GM12878 (cell line): ENCODE data around the gene C10orf67. TPM values are rescaled to one million over a fixed set of nuclear protein-coding genes. Genes with fewer than 3 reads are reported as not detected.

Source experiments
- ATAC-seq: fragments of 200-7000 bp; cut with Tn5 transposase; 3 replicates; pipeline ENCODE4 v1.9.1; 2020; ENCODE audit warnings: mild to moderate bottlenecking, moderate library complexity
- BruUV-seq: library from RNA; stranded (reverse); fragments of 400-500 nt; replicated peaks from 2 replicates; lab custom pipeline; 2021; lab: Mats Ljungman, UMichigan
- CTCF ChIA-PET: fragments of 300-600 bp; sonication (Branson Sonifier 250); formaldehyde crosslinking; extraction: SDS; loops from one replicate; lab custom pipeline; 2021; ENCODE audit warnings: inconsistent platforms; lab: Yijun Ruan, JAX
- POLR2A ChIA-PET: fragments of 350-600 bp; formaldehyde crosslinking; extraction: SDS; loops from one replicate; lab custom pipeline; 2021; ENCODE audit warnings: inconsistent platforms; lab: Charles Lee
- RAD21 ChIA-PET: fragments of 300-600 bp; sonication (Branson Sonifier 250); formaldehyde crosslinking; loops from one replicate; lab custom pipeline; 2023; ENCODE audit warnings: antibody characterized with exemption; ENCODE audit not compliant: unreplicated experiment; lab: Charles Lee
- SMC1A ChIA-PET: fragments of 300-600 bp; sonication (Branson Sonifier 250); formaldehyde crosslinking; loops from one replicate; lab custom pipeline; 2023; ENCODE audit not compliant: unreplicated experiment, uncharacterized antibody; lab: Charles Lee
- DNase-seq: peaks from one replicate; pipeline ENCODE4 v3.0.0-alpha.2; 2011; ENCODE audit warnings: low read depth, low spot score
- FAIRE-seq: peaks from 3 replicates; lab custom pipeline; 2011; peaks lifted over from hg19 to GRCh38; lab: Jason Lieb, UNC
- H2AFZ ChIP-seq: 2 replicates; pipeline ENCODE4 v1.6.0; 2011; ENCODE audit warnings: low read depth, low read length, control low read depth; ENCODE audit not compliant: control insufficient read depth
- H3K27ac ChIP-seq: 2 replicates; pipeline ENCODE4 v1.5.1; 2011; ENCODE audit warnings: control low read depth; ENCODE audit not compliant: control insufficient read depth, insufficient read depth
- H3K27me3 ChIP-seq, 2 experiments: replicated peaks in 1 of 2; 2 replicates each; pipeline versions ENCODE4 v1.6.0 to v1.6.1; 2011; ENCODE audit warnings: low read length in 1 of 2; ENCODE audit not compliant: control insufficient read depth in 2 of 2, insufficient read depth in 2 of 2
- H3K36me3 ChIP-seq, 2 experiments: 2 replicates each; pipeline ENCODE4 v1.5.1; 2011; ENCODE audit warnings: low read length in 1 of 2; ENCODE audit not compliant: control insufficient read depth in 2 of 2, insufficient read depth in 2 of 2
- H3K4me1 ChIP-seq: 2 replicates; pipeline ENCODE4 v1.6.1; 2011; ENCODE audit warnings: mild to moderate bottlenecking, low read length, moderate library complexity, mixed read lengths; ENCODE audit not compliant: control insufficient read depth, insufficient read depth
- H3K4me2 ChIP-seq: 2 replicates; pipeline ENCODE4 v1.6.0; 2011; ENCODE audit warnings: control low read depth; ENCODE audit not compliant: control insufficient read depth, insufficient read depth
- H3K4me3 ChIP-seq: fragments of 200-600 bp; sonication (generic); 2 replicates; pipeline ENCODE4 v1.5.1; 2016
- H3K79me2 ChIP-seq: 2 replicates; pipeline ENCODE4 v1.6.0; 2011; ENCODE audit warnings: low read length; ENCODE audit not compliant: control insufficient read depth, insufficient read depth
- H3K9ac ChIP-seq: 2 replicates; pipeline ENCODE4 v1.8.0; 2011; ENCODE audit warnings: low read length, control low read depth, mixed read lengths; ENCODE audit not compliant: control insufficient read depth, insufficient read depth
- H3K9me3 ChIP-seq: replicated peaks from 3 replicates; pipeline ENCODE4 v1.5.1; 2011; ENCODE audit warnings: mild to moderate bottlenecking, low read length; ENCODE audit not compliant: control insufficient read depth, insufficient read depth
- H4K20me1 ChIP-seq: 2 replicates; pipeline ENCODE4 v1.6.0; 2011; ENCODE audit not compliant: control insufficient read depth, insufficient read depth
- BRCA1 ChIP-seq: IDR thresholded peaks from 2 replicates; pipeline ENCODE4 v1.6.1; 2011; ENCODE audit warnings: low read depth, low read length, improper control_type of control experiment
- E2F4 ChIP-seq: IDR thresholded peaks from 2 replicates; pipeline ENCODE4 v1.6.1; 2012; ENCODE audit warnings: low read depth, low read length, improper control_type of control experiment
- ETV6 ChIP-seq, 2 experiments: fragments of 450-650 bp in 1 of 2; IDR thresholded peaks in 1 of 2; conservative IDR thresholded peaks in 1 of 2; 2 replicates each; pipeline ENCODE4 v1.6.1; 2014; ENCODE audit warnings: antibody characterized with exemption in 1 of 2, borderline replicate concordance in 1 of 2, low read depth in 1 of 2, mild to moderate bottlenecking in 1 of 2, moderate library complexity in 1 of 2
- EZH2 ChIP-seq: IDR thresholded peaks from 2 replicates; pipeline ENCODE4 v1.6.1; 2012; ENCODE audit warnings: low read depth, mild to moderate bottlenecking, control low read depth, inconsistent platforms, low read length, borderline replicate concordance; ENCODE audit not compliant: control insufficient read depth
- FOXK2 ChIP-seq: fragments of 450-650 bp; IDR thresholded peaks from 2 replicates; pipeline ENCODE4 v1.6.1; 2017; ENCODE audit warnings: mild to moderate bottlenecking, moderate library complexity
- LARP7 ChIP-seq: fragments of 450-650 bp; IDR thresholded peaks from 2 replicates; pipeline ENCODE4 v1.6.1; 2017; ENCODE audit warnings: mild to moderate bottlenecking
- RELA ChIP-seq: fragments of 450-650 bp; IDR thresholded peaks from 2 replicates; pipeline ENCODE4 v1.8.0; 2014; ENCODE audit warnings: borderline replicate concordance; ENCODE audit not compliant: partially characterized antibody
- SREBF1 ChIP-seq: IDR thresholded peaks from 2 replicates; pipeline ENCODE4 v1.6.1; 2012; ENCODE audit warnings: mild to moderate bottlenecking, low read length
- TCF12 ChIP-seq: IDR thresholded peaks from 2 replicates; pipeline ENCODE4 v1.6.1; 2011; ENCODE audit warnings: low read depth, mild to moderate bottlenecking, low read length
- TCF3 ChIP-seq: IDR thresholded peaks from 2 replicates; pipeline ENCODE4 v1.6.1; 2012; ENCODE audit warnings: low read depth, mild to moderate bottlenecking, low read length, borderline replicate concordance; ENCODE audit not compliant: insufficient read depth
- WGBS: methylation state at CpG from one replicate; pipeline ENCODE4 v1.1.6; 2016; ENCODE audit warnings: low lambda C conversion rate; ENCODE audit not compliant: insufficient replicate concordance, insufficient coverage; ENCODE audit errors: missing lambda C conversion rate; 5-methylcytosine and 5-hydroxymethylcytosine counted together
- in situ Hi-C: fragments of 300-500 bp; cut with MboI; formaldehyde crosslinking; loops from 9 replicates; pipeline ENCODE4 v1.14.3; 2018; ENCODE audit warnings: mixed read lengths
- intact Hi-C: fragments of 100-400 bp; cut with micrococcal nuclease; formaldehyde crosslinking; loops from one replicate; pipeline ENCODE4 v1.14.2; 2022; ENCODE audit not compliant: unreplicated experiment
- polyA plus RNA-seq, 11 experiments: library from polyadenylated mRNA; depleted of rRNA in 4 of 11; unstranded in 6 of 11; stranded (reverse) in 5 of 11; fragments of >200 nt; fragmentation: Nextera tagmentation in 4 of 11; fragmentation: Illumina TruSeq in 1 of 11; extraction: Ambion mirVana in 4 of 11; extraction: Trizol in 1 of 11; gene quantifications; 1 replicate in 1 of 11; 2 replicates in 10 of 11; pipeline versions ENCODE4 v1.2.1 to v1.2.3, GENCODE V29; 2011 to 2016; ENCODE audit warnings: inconsistent platforms in 2 of 11, missing spikeins in 2 of 11, low read depth in 1 of 11
- total RNA-seq, 4 experiments: library from RNA; depleted of rRNA in 3 of 4; stranded (reverse); fragments of >200 nt in 3 of 4; fragmentation: Illumina TruSeq in 1 of 4; extraction: Trizol in 1 of 4; gene quantifications; 2 replicates each; pipeline versions ENCODE4 v1.2.1 to v1.2.3, GENCODE V29; 2013 to 2021

C10orf67 gene
- total and polyA plus RNA-seq, 10 of the 15 experiments (the other 5 are each of a cell fraction or from before 2014, with no cell fraction given): 0.06 TPM; not detected in 9

GRCh38 chr10:23186178-23186577, 158.4 kb downstream of the C10orf67 start (continued):
- no peak for TF ChIP-seq TCF3
- TF ChIP-seq E2F4: no peak
- TF ChIP-seq EZH2: no peak

GRCh38 chr10:23174977-23175512, 169.6 kb downstream of the C10orf67 start:
- H3K4me1 ChIP-seq: no peaks in the 10 kb centered on the region
- no TSS peak for BruUV-seq
- RAD21 ChIA-PET: no interaction called here
- H4K20me1 ChIP-seq: no peaks in the 10 kb centered on the region
- H3K27ac ChIP-seq: no peak overlapping the region
- no peak overlapping the region for H3K4me3 ChIP-seq
- FAIRE-seq (no peak), DNase-seq (no peak)
- H3K9ac ChIP-seq: no peak overlapping the region
- TF ChIP-seq RELA: no peak
- TF ChIP-seq ETV6 (conservative IDR thresholded peaks at IDR 0.05 in 1 of 2, IDR thresholded peaks at IDR 0.05 in 1 of 2; ENCODE audit: borderline replicate concordance in 1 of 2, low read depth in 1 of 2): no peak
- TF ChIP-seq LARP7: no peak
- TF ChIP-seq SREBF1: no peak
- no peak for TF ChIP-seq TCF12
- TF ChIP-seq FOXK2: no peak
- no peak for TF ChIP-seq BRCA1
- TF ChIP-seq, all 136 proteins: peak for 0
- POLR2A ChIA-PET: no interaction called here
- in situ Hi-C loops (no loop called here), intact Hi-C loops (no loop called here)
- SMC1A ChIA-PET: no interaction called here
- no peaks in the 10 kb centered on the region for H3K79me2 ChIP-seq
- CTCF ChIA-PET: no interaction called here
- no peaks in the 10 kb centered on the region for H3K36me3 ChIP-seq
- 11% methylated on average over 14 of the region's 14 CpGs for whole genome bisulfite sequencing
- no peak overlapping the region for H2AFZ ChIP-seq
- no peak overlapping the region for H3K4me2 ChIP-seq
- no peaks in the 10 kb centered on the region; a peak in 3 of 4 replicates for H3K27me3 ChIP-seq
- ATAC-seq: no peak
- H3K9me3 ChIP-seq: no peaks in the 10 kb centered on the region
